HFF-Myc (cell line): ENCODE results near the gene HOXB3.

ENCODE experiments used
- DNase-seq: peaks from one replicate; pipeline ENCODE4 v3.0.0-alpha.2; 2011; ENCODE audit warnings: low read depth; ENCODE audit errors: extremely low read depth
- H3K4me3 ChIP-seq: replicated peaks from 2 replicates; pipeline ENCODE4 v1.5.1; 2011; ENCODE audit warnings: low read depth, mild to moderate bottlenecking, control low read depth, low read length
- CTCF ChIP-seq: IDR thresholded peaks from 2 replicates; pipeline ENCODE4 v1.5.1; 2012; ENCODE audit warnings: mild to moderate bottlenecking, low read depth, low read length, control low read depth; ENCODE audit errors: missing control alignments

The HOXB3 gene

DNA sequence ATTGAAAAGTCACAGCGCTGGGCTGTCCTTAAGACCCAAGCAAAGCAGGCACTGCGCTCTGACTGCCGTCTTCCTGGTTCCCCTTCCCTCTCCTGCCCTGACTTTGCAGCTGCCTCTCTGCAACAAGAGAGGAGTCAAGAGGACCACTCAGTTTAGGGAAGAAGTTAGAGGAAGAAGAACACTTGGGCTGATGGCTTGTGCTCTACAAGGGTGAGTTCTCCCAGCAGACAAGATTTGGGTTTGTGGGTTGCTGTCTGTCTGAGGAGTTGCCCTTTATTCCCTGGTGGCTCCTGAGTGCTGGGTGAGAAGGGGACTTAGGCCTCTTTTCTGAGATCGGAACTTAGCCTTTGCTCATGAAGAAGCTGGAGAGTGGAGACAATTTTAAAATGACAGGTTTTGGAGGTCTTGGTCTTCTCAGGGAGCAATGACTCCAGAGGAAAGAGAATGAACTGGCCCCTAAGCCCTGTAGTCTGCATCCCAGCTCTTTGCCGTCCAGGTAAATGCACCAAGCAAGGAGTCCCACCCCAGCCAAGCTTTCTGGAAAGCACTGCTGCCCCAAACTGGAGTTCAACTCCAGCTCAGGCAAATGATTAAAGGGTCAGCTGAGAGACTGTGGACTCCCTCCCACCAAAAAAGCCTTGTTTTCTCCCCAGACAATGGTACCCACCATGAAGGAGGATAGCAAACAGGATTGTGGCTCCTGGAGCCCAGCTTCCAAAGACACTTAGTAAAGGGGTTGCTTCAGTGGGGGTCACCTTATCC, 38.8 kb upstream of the HOXB3 start:
- no peak for TF ChIP-seq CTCF
- no peak for DNase-seq
- H3K4me3 ChIP-seq: no peak overlapping the region

DNA sequence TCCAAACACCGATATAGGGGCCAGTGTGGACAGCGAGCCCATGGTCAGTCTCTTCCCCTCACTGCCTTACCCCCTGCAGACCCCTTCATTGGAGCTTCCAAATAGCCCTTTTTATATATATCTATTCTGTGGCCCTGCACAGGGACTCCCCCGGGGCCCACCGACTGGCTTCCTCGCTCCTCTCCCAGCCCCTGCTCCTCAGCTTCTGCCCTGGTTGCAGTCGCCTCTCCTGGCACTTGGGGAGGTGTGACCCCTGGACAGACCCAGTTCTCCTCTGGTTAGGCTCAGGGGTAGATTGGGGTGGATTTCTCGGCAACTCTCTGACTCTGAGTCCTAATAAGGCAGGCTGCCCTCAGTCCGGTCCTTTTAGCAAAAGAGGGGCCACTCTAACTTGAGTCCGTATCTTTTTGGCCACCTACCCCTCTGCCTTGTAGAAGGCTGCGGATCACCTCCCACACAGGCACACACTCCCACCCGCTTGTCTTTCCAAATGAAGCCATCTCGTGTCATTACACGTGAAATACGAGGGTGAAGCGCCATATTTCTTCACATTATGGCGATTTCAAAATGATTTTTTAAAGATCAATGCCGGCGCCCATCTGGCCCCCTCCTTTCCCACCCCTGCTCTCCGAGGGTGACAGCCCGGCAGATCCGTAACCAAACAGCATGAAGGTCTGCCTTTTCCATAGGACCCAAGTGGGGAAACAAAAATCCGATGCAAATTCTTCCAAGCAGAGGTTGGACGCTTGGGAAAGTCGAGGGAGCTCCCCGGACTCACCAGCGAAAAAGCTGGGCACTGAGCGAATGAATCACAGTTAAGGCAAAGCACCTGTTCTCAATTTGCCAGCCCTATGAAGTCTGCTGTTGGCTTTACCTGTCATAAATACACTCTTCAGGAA, 37.8 kb upstream of the HOXB3 start:
- no peak for DNase-seq
- TF ChIP-seq CTCF: no peak
- no peak overlapping the region for H3K4me3 ChIP-seq

DNA sequence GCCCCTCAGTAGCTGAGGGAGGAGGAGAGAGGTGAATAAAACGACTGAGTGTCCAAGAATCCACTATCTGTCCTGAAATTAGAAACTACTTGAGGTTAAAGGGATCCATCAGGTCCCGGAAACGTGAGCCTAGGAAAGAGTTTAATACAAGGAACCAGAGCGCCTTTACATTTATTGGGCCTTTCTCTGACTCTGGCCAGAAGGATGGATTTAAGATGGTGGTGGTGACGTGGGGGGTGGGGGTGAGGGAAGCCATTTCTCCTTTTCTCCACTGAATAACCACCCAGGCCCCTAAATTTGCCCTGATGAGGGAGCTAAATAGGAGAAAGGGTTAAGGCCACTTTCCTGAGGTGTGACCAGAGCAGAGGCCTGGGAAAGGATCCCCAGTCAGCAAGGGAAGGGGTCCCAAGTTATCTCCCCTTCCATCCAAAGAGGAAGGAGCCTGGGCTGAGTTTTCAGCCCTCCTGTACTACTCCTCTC, 37.1 kb upstream of the HOXB3 start:
- DNase-seq: no peak
- TF ChIP-seq CTCF: no peak
- H3K4me3 ChIP-seq: no peak overlapping the region

DNA sequence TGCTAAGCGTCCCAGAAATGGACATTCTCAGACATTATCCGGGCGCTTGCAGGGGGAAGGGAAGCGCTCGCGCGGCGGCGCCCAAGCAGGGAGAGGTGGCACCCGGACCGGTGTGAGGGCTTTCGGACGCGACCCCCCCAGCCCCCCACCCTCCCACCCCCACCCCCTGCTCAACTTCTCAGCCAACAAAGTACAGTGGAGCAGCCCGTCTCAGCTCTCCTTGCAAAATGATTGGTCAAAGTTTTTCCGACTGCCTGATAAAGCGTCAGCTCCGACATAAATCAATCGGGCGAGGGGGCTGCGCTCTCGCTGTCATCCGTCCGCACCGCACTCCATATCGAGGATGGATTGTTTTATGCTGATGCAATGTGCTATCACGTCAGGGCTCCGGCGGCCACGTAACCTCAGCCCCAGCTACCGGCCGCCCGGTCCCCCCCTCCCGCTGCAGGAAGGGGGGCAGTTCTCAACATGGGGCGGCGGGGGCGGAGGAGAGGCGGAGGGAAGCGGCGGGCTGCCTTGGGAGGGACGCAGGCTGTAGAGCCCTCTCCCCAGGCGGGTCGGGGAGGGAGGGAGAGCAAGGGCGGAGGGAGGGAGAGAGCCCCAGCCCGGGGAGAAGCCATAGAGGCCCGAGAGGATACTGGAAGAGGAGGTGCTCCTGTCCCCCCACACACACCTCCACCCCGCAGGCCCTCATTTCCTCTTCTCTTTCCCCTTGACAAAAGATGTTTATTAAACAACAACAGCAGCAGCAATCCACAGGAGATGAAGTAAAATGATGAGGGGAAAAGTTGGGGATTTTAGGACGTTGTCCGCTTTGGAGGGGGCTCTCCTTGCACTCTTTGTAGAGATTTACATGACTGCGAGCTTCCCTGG, 36.4 kb upstream of the HOXB3 start, which contains the start of gene HOXB9:
Gene HOXB9, minus strand, starts transcription at position 114 of the 873 bp plus-strand sequence. Its CDS starts 89 bp downstream, at position 25.
- DNase-seq: no peak
- no peak for TF ChIP-seq CTCF

GRCh38 chr17:48625495-48626244, 35.6 kb upstream of the HOXB3 start:
- DNase-seq: no peak
- no peak overlapping the region for H3K4me3 ChIP-seq
- no peak for TF ChIP-seq CTCF

More for the DNA sequence above, 36.4 kb upstream of the HOXB3 start, which contains the start of gene HOXB9:
- no peak within 1 kb of the TSS for H3K4me3 ChIP-seq
